PC-3 (cell line): ENCODE results near the gene DENND4B.

Experiments
- CTCF ChIP-seq: fragments of 300-600 bp; sonication (generic); conservative IDR thresholded peaks from 2 replicates; pipeline ENCODE4 v1.5.1; 2017; ENCODE audit warnings: antibody characterized with exemption, low read depth, mild to moderate bottlenecking, low read length
- EZH2 ChIP-seq: fragments of 300-600 bp; sonication (generic); IDR thresholded peaks from one replicate; pipeline ENCODE4 v1.6.1; 2017; ENCODE audit warnings: antibody characterized with exemption, mild to moderate bottlenecking, low read length; ENCODE audit not compliant: unreplicated experiment
- EZH2phosphoT487 ChIP-seq: fragments of 300-600 bp; sonication (generic); IDR thresholded peaks from 2 replicates; pipeline ENCODE4 v1.6.1; 2018; ENCODE audit warnings: mild to moderate bottlenecking, antibody characterized with exemption, low read length, borderline replicate concordance

DNA sequence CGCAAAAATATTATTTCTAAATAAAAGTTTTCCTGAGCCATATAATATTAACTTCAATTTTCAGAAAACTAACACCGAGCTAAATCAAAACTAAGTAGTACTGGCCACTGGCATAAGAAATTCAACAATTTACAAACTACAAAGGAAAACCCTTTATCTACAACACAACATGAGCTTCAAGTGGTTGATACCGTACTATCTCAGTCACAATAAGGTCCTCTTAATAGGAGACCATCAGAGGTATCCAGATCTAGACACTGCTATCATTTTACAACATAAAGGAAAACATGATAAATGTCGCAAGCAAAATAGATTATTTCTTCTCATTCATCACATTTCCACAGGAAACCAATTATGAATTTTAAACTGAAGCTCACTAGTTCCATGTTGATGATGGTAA, 63.3 kb downstream of the DENND4B start:
- TF ChIP-seq CTCF (no peak), EZH2 (no peak), EZH2phosphoT487 (no peak)
